GM21529 (cell line): Measurements from ENCODE around the gene HBM.
A peak's percentile ranks its signal among the peaks of the same experiment; 100 is the strongest.
"Not testable (repeated sequence)": the region's sequence is repeated elsewhere in the genome, so short reads cannot be mapped to it uniquely, and the experiment has no call there.

Source experiments
- ATAC-seq: cut with Tn5 transposase; IDR thresholded peaks from one replicate; pipeline ENCODE4 v1.9.1; 2021; ENCODE audit not compliant: unreplicated experiment

HBM gene

DNA sequence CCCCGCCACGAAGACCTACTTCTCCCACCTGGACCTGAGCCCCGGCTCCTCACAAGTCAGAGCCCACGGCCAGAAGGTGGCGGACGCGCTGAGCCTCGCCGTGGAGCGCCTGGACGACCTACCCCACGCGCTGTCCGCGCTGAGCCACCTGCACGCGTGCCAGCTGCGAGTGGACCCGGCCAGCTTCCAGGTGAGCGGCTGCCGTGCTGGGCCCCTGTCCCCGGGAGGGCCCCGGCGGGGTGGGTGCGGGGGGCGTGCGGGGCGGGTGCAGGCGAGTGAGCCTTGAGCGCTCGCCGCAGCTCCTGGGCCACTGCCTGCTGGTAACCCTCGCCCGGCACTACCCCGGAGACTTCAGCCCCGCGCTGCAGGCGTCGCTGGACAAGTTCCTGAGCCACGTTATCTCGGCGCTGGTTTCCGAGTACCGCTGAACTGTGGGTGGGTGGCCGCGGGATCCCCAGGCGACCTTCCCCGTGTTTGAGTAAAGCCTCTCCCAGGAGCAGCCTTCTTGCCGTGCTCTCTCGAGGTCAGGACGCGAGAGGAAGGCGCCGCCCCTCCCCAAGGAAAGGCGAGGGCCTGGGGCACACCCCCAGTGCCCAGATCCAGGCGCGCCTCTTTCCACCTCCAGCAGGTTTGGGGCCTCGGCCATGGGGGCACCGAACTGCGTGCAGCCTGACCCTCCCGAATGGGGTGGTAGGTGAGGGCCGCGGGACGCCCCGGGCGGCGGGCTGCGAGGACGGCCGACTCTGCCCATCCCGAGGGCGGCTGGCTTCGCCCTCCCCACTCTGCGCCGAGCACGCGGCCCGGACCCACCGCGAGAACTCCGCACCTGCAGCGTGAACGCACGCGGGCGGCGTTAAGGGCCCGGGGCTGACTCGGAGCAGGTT, 15.1 kb downstream of the HBM start:
- peak; percentile 49 for ATAC-seq

DNA sequence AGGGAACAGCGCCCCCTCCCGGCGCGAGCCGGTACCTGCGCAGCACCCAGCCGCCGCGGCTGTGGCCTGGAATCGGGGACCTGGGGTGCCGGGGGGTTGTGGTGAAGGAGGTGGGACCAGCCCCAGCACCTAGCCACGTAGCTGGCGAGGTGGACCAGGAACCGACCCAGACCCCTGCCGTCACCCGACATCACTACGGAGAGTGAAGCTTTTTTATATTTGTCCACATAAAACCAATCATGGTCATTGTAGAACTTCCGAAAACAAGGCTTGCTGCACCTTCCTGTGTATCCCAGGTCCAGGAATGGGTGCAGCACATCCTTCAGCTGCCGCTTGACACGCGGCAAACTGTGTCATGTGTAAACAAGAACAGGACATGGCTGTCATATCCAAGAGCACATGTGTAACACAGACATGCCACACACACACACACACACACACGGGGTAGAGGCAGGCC, 15.8 kb downstream of the HBM start:
- ATAC-seq, result no peak

DNA sequence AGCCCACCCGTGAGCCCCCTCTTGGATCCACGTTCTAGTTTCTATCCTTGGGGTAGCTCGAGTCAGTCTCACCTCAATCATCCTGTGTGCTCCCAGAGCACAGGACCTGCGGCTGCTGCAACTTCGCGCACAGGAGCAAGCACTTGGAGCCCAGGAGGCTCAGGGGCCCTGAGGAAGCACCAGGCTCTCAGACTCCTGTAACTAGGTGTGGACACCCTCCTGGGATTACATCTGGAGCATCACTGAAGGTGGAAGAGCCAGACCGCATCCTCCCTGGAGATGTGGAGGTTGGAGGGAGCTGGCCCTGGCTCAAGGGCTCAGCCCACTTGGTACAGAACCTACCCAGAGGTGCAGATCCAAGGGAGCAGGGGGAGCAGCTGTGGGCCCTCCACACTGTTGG, 17.2 kb downstream of the HBM start:
- no peak for ATAC-seq

GRCh38 chr16:185213-185612, 19.4 kb downstream of the HBM start:
- ATAC-seq, result no peak

GRCh38 chr16:185691-186090, 19.9 kb downstream of the HBM start:
- no peak for ATAC-seq

DNA sequence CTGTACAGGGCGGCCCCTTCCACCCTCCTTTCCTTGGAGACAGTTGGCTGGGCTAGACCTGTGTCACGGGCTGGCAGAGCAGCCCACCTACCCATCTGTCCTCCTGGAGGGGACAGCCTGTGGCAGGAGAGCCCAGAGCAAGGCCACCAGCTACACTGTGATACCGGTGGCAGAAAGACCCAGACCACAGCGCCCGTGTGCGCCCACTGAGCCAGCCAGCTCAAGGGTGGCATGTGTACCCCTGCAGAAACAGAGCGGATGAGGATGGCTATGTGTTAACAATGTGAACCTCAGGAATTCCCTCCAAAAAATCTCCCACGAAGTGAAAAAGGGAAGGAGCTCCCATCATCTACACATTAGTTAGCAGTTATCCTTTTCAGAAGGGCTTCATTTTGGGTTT, 21.6 kb downstream of the HBM start:
- no peak for ATAC-seq

DNA sequence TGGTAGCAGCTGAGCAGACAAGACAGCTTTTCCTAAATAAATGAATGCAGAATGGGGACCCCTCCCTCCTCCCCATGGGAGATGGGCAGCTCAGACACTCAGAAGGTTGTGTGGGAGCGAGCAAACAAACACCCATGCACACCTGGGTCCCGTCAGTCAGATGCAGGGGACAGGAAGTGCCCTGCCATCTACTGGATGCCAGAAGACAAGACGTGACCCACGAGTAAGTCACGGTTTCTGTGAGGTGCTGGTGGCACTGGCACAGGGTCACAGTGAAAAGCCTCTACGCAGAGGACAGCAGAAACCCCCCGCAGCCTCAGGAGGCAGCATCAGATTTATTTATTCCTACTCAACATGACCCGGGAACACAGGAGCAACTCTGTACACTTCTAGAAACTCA, 22.9 kb downstream of the HBM start:
- ATAC-seq, result no peak

DNA sequence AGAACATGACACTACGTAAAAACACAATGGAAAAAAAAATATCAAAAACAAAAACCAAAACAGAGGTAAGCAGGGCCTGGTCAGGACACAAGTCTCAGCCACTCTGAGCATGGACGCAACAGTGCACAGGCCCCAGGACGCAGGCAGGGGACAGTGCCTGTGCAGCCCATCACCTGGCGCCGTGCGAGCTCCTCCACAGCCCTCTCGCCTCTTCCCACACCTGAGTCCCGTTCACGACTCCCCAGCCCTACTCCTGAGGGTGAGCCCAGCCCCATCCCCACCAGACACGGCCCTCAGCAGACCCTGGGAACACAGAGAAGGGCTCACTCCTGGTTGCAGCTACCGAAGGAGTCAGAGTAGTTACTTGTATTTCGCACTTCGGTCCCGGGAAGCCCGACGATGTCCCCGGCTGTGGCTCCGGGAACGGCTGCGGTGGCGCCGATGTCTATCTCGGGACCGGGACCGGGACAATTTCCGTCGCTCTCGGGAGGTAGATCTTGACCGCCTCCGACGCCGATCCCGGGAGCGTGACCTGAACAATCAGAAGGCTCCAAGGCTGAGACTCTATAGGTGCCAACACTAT, 23.9 kb downstream of the HBM start:
- no peak for ATAC-seq

GRCh38 chr16:191831-192230, 26.1 kb downstream of the HBM start:
- ATAC-seq, result no peak

- ATAC-seq, result no peak
These were observed 26.9 kb downstream of the HBM start for GRCh38 chr16:192686-193085.

DNA sequence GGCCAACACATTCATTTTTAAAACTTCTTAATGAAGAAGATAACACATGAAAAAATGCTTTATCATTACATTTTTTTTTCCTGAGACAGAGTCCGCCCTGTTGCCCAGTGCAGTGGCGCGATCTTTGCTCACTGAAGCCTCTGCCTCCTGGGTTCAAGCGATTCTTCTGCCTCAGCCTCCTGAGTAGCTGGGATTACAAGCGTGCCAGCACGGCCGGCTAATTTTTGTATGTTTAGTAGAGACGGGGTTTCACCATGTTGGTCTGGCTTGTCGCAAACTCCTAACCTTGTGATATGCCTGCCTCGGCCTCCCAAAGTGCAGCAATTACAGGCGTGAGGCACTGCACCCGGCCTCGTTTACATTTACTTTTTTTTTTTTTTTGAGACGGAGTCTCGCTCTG, 27.7 kb downstream of the HBM start:
- ATAC-seq, result no peak

DNA sequence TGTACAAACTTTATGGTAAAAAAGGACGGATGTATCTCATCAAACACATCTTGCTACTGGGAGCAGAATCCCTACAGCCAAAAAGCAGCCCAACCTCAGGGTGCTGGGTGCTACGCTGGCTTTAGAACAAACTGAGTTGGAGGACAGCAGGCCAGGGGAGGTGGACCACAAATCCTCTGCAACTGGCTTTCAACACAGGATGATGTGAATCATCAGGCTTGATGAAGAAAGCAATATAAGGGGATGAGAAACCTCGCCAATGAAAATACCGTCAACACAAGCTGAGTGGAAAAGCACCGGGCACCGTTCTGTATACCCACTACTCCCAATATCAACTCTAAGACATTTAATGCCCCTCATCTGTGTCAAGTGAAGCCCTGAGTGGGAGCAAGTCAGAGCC, 28.7 kb downstream of the HBM start:
- ATAC-seq, result no peak

- no peak for ATAC-seq
These were observed 34.6 kb downstream of the HBM start for GRCh38 chr16:200388-200787.

- ATAC-seq, result no peak
These were observed 37.5 kb downstream of the HBM start for GRCh38 chr16:203246-203645.

GRCh38 chr16:204046-204445, 38.3 kb downstream of the HBM start:
- not testable (repeated sequence) for ATAC-seq

DNA sequence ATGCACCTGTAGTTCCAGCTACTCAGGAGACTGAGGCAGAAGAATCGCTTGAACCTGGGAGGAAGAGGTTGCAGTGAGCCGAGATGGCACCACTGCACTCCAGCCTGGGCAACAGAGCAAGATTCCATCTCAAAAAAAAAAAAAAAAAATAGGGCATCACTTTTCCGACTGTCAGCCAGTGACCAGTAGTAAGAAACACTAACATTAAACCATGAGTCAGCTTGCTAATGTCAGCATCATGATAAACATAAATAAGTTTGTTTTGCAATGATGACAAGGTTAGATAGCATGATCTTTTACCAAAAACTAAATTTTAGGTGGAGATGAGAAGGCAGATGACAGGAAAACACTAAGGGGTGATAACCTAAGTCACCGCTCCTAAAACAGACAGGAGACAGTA, 43.6 kb downstream of the HBM start:
- ATAC-seq, result not testable (repeated sequence)

DNA sequence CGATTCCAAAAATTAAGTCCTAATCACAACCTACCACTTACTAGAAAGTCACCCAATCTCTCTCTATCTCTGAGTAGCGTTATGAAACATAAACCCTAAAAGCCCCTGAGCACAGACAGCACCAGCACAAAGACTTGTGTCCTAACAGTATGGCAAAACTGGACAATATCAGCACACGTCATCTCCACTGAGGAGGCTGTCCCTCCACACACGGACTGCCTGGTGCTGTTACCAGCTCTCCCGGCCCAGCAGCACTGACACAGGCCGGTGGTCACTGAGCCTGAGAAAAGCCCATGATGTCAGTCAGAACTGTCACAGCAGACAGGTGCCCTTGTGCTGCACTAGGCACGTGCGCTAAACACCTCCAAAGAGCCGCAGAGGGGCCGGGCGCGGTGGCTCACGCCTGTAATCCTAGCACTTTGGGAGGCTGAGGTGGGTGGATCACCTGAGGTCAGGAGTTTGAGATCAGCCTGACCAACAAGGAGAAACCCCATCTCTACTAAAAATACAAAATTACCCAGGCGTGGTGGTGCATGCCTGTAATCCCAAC, 45.9 kb downstream of the HBM start:
- not testable (repeated sequence) for ATAC-seq

GRCh38 chr16:212999-213398, 47.2 kb downstream of the HBM start:
- ATAC-seq, result no peak
